HCT116 (cell line): Measurements from ENCODE around the gene TMEM61. TPM values are rescaled to one million over a fixed set of nuclear protein-coding genes. Genes with fewer than 3 reads are reported as not detected.

Experiments
- ATAC-seq: fragments of 200-7000 bp; cut with Tn5 transposase; 2 replicates; pipeline ENCODE4 v1.9.1; 2020; ENCODE audit warnings: mild to moderate bottlenecking, moderate library complexity
- BruUV-seq: library from RNA; stranded (reverse); fragments of 400-500 nt; replicated peaks from 2 replicates; lab custom pipeline; 2021; lab: Mats Ljungman, UMichigan
- CTCF ChIA-PET: fragments of 300-600 bp; sonication (Branson Sonifier 250); formaldehyde crosslinking; loops from one replicate; lab custom pipeline; 2021; ENCODE audit warnings: antibody characterized with exemption; lab: Charles Lee
- POLR2A ChIA-PET: fragments of 300-600, 350-600 bp; sonication (Branson Sonifier 250); formaldehyde crosslinking; loops from one replicate; lab custom pipeline; 2021; ENCODE audit warnings: antibody characterized with exemption; lab: Charles Lee
- RAD21 ChIA-PET, 2 experiments: fragments of 300-600 bp; sonication (Branson Sonifier 250); formaldehyde crosslinking; loops; one replicate each; lab custom pipeline; 2023; ENCODE audit warnings: low total read pairs in 2 of 2; ENCODE audit not compliant: uncharacterized antibody in 2 of 2, unreplicated experiment in 2 of 2, low non-redundant PET in 1 of 2; lab: Charles Lee
- DNase-seq: peaks from one replicate; pipeline ENCODE4 v3.0.0-alpha.2; 2010; ENCODE audit warnings: low read depth, low spot score
- H2AFZ ChIP-seq: fragments of 200-600 bp; shearing (Covaris generic), sonication (generic); 2 replicates; pipeline ENCODE4 v1.6.1; 2017; ENCODE audit warnings: low read depth, mixed run types, mixed read lengths, antibody characterized with exemption, low read length; ENCODE audit not compliant: poor library complexity, severe bottlenecking
- H3K27ac ChIP-seq: 2 replicates; pipeline ENCODE4 v1.5.1; 2012; ENCODE audit warnings: low read depth, low read length
- H3K27me3 ChIP-seq: fragments of 200-600 bp; sonication (generic); 2 replicates; pipeline ENCODE4 v1.6.1; 2016; ENCODE audit warnings: mixed run types, low read length, mixed read lengths; ENCODE audit not compliant: insufficient read depth
- H3K36me3 ChIP-seq, 2 experiments: fragments of 200-500 bp in 1 of 2; fragments of 200-600 bp in 1 of 2; sonication (Bioruptor generic) in 1 of 2; sonication (generic) in 1 of 2; 2 replicates each; pipeline versions ENCODE4 v1.5.1 to v1.6.1; 2014 to 2016; ENCODE audit warnings: low read length in 2 of 2, inconsistent platforms in 1 of 2, mixed read lengths in 1 of 2, mixed run types in 1 of 2; ENCODE audit not compliant: insufficient read depth in 2 of 2, control insufficient read depth in 1 of 2
- H3K4me1 ChIP-seq, 2 experiments: fragments of 200-600 bp in 1 of 2; sonication (generic) in 1 of 2; 2 replicates each; pipeline versions ENCODE4 v1.5.1 to v1.6.1; 2012 to 2017; ENCODE audit warnings: low read length in 2 of 2, inconsistent platforms in 1 of 2, mild to moderate bottlenecking in 1 of 2, mixed read lengths in 1 of 2, mixed run types in 1 of 2, moderate library complexity in 1 of 2; ENCODE audit not compliant: insufficient read depth in 2 of 2, control insufficient read depth in 1 of 2
- H3K4me2 ChIP-seq: fragments of 200-600 bp; sonication (generic); 2 replicates; pipeline ENCODE4 v1.6.1; 2017; ENCODE audit warnings: mixed run types, low read length, mixed read lengths
- H3K4me3 ChIP-seq, 2 experiments: fragments of 200-600 bp in 1 of 2; sonication (generic) in 1 of 2; replicated peaks in 1 of 2; 2 replicates each; pipeline ENCODE4 v1.5.1; 2011 to 2016; ENCODE audit warnings: low read length in 2 of 2, control low read depth in 1 of 2, low read depth in 1 of 2, mild to moderate bottlenecking in 1 of 2, mixed read lengths in 1 of 2, mixed run types in 1 of 2
- H3K79me2 ChIP-seq: fragments of 200-600 bp; sonication (generic); 2 replicates; pipeline ENCODE4 v1.6.1; 2017; ENCODE audit warnings: mild to moderate bottlenecking, mixed run types, low read length, moderate library complexity, mixed read lengths; ENCODE audit not compliant: insufficient read depth
- H3K9ac ChIP-seq: fragments of 200-600 bp; sonication (generic); 2 replicates; pipeline ENCODE4 v1.6.1; 2016; ENCODE audit warnings: low read length, mixed read lengths
- H3K9me2 ChIP-seq: fragments of 200-600 bp; sonication (generic), shearing (Covaris generic); 2 replicates; pipeline ENCODE4 v1.6.1; 2017; ENCODE audit warnings: mixed run types, mild to moderate bottlenecking, moderate library complexity; ENCODE audit not compliant: insufficient read depth
- H3K9me3 ChIP-seq, 2 experiments: fragments of 200-500 bp in 1 of 2; fragments of 200-600 bp in 1 of 2; sonication (Bioruptor generic) in 1 of 2; sonication (generic) in 1 of 2; 2 replicates each; pipeline ENCODE4 v1.6.1; 2014 to 2017; ENCODE audit warnings: low read length in 2 of 2, mixed read lengths in 2 of 2, inconsistent platforms in 1 of 2, low read depth in 1 of 2, mild to moderate bottlenecking in 1 of 2, mixed run types in 1 of 2, moderate library complexity in 1 of 2; ENCODE audit not compliant: control insufficient read depth in 1 of 2, insufficient read depth in 1 of 2
- H4K20me1 ChIP-seq: fragments of 200-600 bp; sonication (generic), shearing (Covaris generic); 2 replicates; pipeline ENCODE4 v1.6.1; 2017; ENCODE audit warnings: mixed run types, mild to moderate bottlenecking, moderate library complexity; ENCODE audit not compliant: insufficient read depth
- CBX3 ChIP-seq: IDR thresholded peaks from 2 replicates; pipeline ENCODE4 v1.6.1; 2012; ENCODE audit warnings: low read depth
- CEBPB ChIP-seq: IDR thresholded peaks from 2 replicates; pipeline ENCODE4 v1.6.1; 2012; ENCODE audit warnings: low read depth
- EGR1 ChIP-seq: IDR thresholded peaks from 2 replicates; pipeline ENCODE4 v1.6.1; 2012; ENCODE audit warnings: low read depth
- FOSL1 ChIP-seq: IDR thresholded peaks from 2 replicates; pipeline ENCODE4 v1.6.1; 2012; ENCODE audit warnings: low read depth
- POLR2A ChIP-seq: IDR thresholded peaks from 2 replicates; pipeline ENCODE4 v1.7.0; 2011; ENCODE audit warnings: borderline replicate concordance; ENCODE audit not compliant: insufficient read depth, insufficient read length; ENCODE audit errors: extremely low read depth
- SIN3A ChIP-seq: IDR thresholded peaks from 2 replicates; pipeline ENCODE4 v1.6.1; 2012; ENCODE audit warnings: low read depth
- TCF7L2 ChIP-seq: IDR thresholded peaks from 2 replicates; pipeline ENCODE4 v1.7.0; 2011; ENCODE audit warnings: borderline replicate concordance, inconsistent platforms; ENCODE audit not compliant: insufficient read depth, insufficient read length; ENCODE audit errors: extremely low read depth
- ZFX ChIP-seq: fragments of 450-650 bp; IDR thresholded peaks from 2 replicates; pipeline ENCODE4 v1.6.1; 2017
- ZNF274 ChIP-seq: fragments of 200-500 bp; sonication (Bioruptor generic); IDR thresholded peaks from 2 replicates; pipeline ENCODE4 v1.6.1; 2014; ENCODE audit warnings: mild to moderate bottlenecking, low read depth, low read length, inconsistent platforms
- intact Hi-C: fragments of 100-400 bp; cut with micrococcal nuclease; formaldehyde crosslinking; loops from 2 replicates; pipeline ENCODE4 v1.10.0; 2022
- total RNA-seq: library from RNA; stranded (reverse); gene quantifications from one replicate; pipeline ENCODE4 v1.2.1, GENCODE V29; 2021; ENCODE audit not compliant: unreplicated experiment
- TF ChIP-seq, protein P1 (sequence below): IDR thresholded peaks from 2 replicates; pipeline ENCODE4 v1.6.1; 2012
- TF ChIP-seq, protein P2 (sequence below), 3 experiments: fragments of 200-600 bp in 1 of 3; sonication (generic) in 1 of 3; IDR thresholded peaks in 2 of 3; conservative IDR thresholded peaks in 1 of 3; 2 replicates each; pipeline ENCODE4 v1.5.1; 2012 to 2017; ENCODE audit warnings: low read depth in 2 of 3, low read length in 2 of 3, antibody characterized with exemption in 1 of 3, borderline replicate concordance in 1 of 3, control low read depth in 1 of 3, mild to moderate bottlenecking in 1 of 3, mixed read lengths in 1 of 3, mixed run types in 1 of 3, moderate library complexity in 1 of 3; ENCODE audit not compliant: insufficient read depth in 1 of 3
- TF ChIP-seq, protein P3 (sequence below): IDR thresholded peaks from 2 replicates; pipeline ENCODE4 v1.6.1; 2012; ENCODE audit warnings: low read depth
- TF ChIP-seq, protein P4 (sequence below): IDR thresholded peaks from 2 replicates; pipeline ENCODE4 v1.6.1; 2011; ENCODE audit warnings: mild to moderate bottlenecking, low read length, moderate library complexity; ENCODE audit not compliant: insufficient replicate concordance; ENCODE audit errors: extremely low read depth

The TMEM61 gene
- total RNA-seq, 1 experiment from 2014 or later, result 4.4 TPM

DNA sequence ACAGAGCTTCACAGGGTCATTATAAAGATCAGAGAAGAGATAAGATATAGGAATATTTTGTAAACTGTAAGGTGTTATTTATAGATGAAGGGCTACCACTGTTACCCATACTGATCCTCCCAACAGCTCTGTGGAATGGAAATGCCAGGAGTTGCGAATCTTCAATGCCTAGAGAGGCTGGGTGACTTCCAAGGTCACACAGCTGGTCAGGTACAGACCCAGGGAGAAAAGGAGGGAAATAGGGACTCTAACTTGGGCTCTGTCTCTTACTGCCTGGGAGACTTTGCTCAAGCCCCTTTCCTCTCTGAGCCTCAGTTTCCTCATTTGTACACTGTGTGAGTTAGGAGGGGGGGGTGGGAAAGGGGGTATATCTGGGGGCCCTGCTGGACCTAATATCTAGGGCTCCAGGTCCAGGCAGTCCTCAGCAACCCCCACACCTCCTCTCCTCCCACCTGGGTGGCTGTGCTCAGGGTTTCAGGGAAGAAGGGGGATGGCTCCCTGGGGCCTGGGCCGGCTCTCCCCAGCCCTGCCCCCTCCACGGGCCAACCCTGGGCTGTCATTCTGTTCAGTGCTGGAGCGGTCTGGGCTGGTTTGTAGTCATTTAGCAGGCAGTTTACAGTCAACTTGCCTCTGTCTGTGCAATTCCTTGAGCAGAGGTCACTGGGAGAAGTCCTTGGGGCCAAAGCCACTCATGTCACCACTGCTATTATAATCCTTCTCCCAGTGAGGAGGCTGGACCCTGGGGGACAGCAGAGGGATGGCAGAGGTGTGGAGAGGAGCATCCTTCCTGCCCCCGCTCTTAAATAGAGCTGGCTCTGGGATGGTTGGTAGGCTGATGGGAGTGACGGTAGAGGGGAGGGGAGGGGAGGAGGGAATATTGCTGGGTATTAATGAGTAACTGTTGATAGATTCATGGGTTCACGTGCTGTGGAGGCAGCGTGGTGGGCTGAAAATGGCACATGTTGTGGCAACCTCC lies 20.0 kb downstream of the TMEM61 start:
- ChIA-PET POLR2A (no interaction called here), CTCF (interaction anchor here (1.0 to 5.8 kb wide), 4 partner anchors 21 to 56 kb away, joined by 3 to 85 read pairs (median 6); no protein-coding TSS in a partner anchor), RAD21 (no interaction called here)
- Histone ChIP-seq H3K36me3 (no peaks in the 10 kb centered on the region), H3K4me1 (peaks cover 0 to 8% of the 10 kb centered on the region in 2 experiments; a peak in 1 of 4 replicates), H3K9ac (no peak overlapping the region), H3K79me2 (no peaks in the 10 kb centered on the region), H2AFZ (no peak overlapping the region), H3K27me3 (no peaks in the 10 kb centered on the region), H3K27ac (no peak overlapping the region), H4K20me1 (no peaks in the 10 kb centered on the region), H3K4me3 (no peak overlapping the region), H3K9me3 (no peaks in the 10 kb centered on the region), H3K9me2 (no peaks in the 10 kb centered on the region), H3K4me2 (no peak overlapping the region)
- TF ChIP-seq, protein P1, sequence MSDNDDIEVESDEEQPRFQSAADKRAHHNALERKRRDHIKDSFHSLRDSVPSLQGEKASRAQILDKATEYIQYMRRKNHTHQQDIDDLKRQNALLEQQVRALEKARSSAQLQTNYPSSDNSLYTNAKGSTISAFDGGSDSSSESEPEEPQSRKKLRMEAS, result no peak
- no peak for TF ChIP-seq TCF7L2
- no peak for TF ChIP-seq ZNF274
- TF ChIP-seq, protein P2, sequence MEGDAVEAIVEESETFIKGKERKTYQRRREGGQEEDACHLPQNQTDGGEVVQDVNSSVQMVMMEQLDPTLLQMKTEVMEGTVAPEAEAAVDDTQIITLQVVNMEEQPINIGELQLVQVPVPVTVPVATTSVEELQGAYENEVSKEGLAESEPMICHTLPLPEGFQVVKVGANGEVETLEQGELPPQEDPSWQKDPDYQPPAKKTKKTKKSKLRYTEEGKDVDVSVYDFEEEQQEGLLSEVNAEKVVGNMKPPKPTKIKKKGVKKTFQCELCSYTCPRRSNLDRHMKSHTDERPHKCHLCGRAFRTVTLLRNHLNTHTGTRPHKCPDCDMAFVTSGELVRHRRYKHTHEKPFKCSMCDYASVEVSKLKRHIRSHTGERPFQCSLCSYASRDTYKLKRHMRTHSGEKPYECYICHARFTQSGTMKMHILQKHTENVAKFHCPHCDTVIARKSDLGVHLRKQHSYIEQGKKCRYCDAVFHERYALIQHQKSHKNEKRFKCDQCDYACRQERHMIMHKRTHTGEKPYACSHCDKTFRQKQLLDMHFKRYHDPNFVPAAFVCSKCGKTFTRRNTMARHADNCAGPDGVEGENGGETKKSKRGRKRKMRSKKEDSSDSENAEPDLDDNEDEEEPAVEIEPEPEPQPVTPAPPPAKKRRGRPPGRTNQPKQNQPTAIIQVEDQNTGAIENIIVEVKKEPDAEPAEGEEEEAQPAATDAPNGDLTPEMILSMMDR (IDR thresholded peaks at IDR 0.05 in 2 of 3, conservative IDR thresholded peaks at IDR 0.05 in 1 of 3; ENCODE audit: borderline replicate concordance in 1 of 3, insufficient read depth in 1 of 3, low read depth in 2 of 3, low read length in 2 of 3), result no peak
- no peak for TF ChIP-seq CEBPB
- TF ChIP-seq, protein P3, sequence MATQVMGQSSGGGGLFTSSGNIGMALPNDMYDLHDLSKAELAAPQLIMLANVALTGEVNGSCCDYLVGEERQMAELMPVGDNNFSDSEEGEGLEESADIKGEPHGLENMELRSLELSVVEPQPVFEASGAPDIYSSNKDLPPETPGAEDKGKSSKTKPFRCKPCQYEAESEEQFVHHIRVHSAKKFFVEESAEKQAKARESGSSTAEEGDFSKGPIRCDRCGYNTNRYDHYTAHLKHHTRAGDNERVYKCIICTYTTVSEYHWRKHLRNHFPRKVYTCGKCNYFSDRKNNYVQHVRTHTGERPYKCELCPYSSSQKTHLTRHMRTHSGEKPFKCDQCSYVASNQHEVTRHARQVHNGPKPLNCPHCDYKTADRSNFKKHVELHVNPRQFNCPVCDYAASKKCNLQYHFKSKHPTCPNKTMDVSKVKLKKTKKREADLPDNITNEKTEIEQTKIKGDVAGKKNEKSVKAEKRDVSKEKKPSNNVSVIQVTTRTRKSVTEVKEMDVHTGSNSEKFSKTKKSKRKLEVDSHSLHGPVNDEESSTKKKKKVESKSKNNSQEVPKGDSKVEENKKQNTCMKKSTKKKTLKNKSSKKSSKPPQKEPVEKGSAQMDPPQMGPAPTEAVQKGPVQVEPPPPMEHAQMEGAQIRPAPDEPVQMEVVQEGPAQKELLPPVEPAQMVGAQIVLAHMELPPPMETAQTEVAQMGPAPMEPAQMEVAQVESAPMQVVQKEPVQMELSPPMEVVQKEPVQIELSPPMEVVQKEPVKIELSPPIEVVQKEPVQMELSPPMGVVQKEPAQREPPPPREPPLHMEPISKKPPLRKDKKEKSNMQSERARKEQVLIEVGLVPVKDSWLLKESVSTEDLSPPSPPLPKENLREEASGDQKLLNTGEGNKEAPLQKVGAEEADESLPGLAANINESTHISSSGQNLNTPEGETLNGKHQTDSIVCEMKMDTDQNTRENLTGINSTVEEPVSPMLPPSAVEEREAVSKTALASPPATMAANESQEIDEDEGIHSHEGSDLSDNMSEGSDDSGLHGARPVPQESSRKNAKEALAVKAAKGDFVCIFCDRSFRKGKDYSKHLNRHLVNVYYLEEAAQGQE, result no peak
- TF ChIP-seq FOSL1, result no peak
- no peak for TF ChIP-seq SIN3A
- no peak for TF ChIP-seq EGR1
- no peak for TF ChIP-seq POLR2A
- TF ChIP-seq CBX3, result no peak
- TF ChIP-seq, protein P4, sequence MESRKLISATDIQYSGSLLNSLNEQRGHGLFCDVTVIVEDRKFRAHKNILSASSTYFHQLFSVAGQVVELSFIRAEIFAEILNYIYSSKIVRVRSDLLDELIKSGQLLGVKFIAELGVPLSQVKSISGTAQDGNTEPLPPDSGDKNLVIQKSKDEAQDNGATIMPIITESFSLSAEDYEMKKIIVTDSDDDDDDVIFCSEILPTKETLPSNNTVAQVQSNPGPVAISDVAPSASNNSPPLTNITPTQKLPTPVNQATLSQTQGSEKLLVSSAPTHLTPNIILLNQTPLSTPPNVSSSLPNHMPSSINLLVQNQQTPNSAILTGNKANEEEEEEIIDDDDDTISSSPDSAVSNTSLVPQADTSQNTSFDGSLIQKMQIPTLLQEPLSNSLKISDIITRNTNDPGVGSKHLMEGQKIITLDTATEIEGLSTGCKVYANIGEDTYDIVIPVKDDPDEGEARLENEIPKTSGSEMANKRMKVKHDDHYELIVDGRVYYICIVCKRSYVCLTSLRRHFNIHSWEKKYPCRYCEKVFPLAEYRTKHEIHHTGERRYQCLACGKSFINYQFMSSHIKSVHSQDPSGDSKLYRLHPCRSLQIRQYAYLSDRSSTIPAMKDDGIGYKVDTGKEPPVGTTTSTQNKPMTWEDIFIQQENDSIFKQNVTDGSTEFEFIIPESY, result no peak
- no peak for TF ChIP-seq ZFX
- ATAC-seq (no peak), DNase-seq (no peak)
- no TSS peak for BruUV-seq
- intact Hi-C loops, result no loop called here
